HCT116 (cell line): ENCODE data around the gene NXT1. TPM values are rescaled to one million over a fixed set of nuclear protein-coding genes. Genes with fewer than 3 reads are reported as not detected.

Experiments
- ATAC-seq: fragments of 200-7000 bp; cut with Tn5 transposase; 2 replicates; pipeline ENCODE4 v1.9.1; 2020; ENCODE audit warnings: mild to moderate bottlenecking, moderate library complexity
- BruUV-seq: library from RNA; stranded (reverse); fragments of 400-500 nt; replicated peaks from 2 replicates; lab custom pipeline; 2021; lab: Mats Ljungman, UMichigan
- CTCF ChIA-PET: fragments of 300-600 bp; sonication (Branson Sonifier 250); formaldehyde crosslinking; loops from one replicate; lab custom pipeline; 2021; ENCODE audit warnings: antibody characterized with exemption; lab: Charles Lee
- POLR2A ChIA-PET: fragments of 300-600, 350-600 bp; sonication (Branson Sonifier 250); formaldehyde crosslinking; loops from one replicate; lab custom pipeline; 2021; ENCODE audit warnings: antibody characterized with exemption; lab: Charles Lee
- RAD21 ChIA-PET, 2 experiments: fragments of 300-600 bp; sonication (Branson Sonifier 250); formaldehyde crosslinking; loops; one replicate each; lab custom pipeline; 2023; ENCODE audit warnings: low total read pairs in 2 of 2; ENCODE audit not compliant: uncharacterized antibody in 2 of 2, unreplicated experiment in 2 of 2, low non-redundant PET in 1 of 2; lab: Charles Lee
- DNase-seq: peaks from one replicate; pipeline ENCODE4 v3.0.0-alpha.2; 2010; ENCODE audit warnings: low read depth, low spot score
- H2AFZ ChIP-seq: fragments of 200-600 bp; shearing (Covaris generic), sonication (generic); 2 replicates; pipeline ENCODE4 v1.6.1; 2017; ENCODE audit warnings: low read depth, mixed run types, mixed read lengths, antibody characterized with exemption, low read length; ENCODE audit not compliant: poor library complexity, severe bottlenecking
- H3K27ac ChIP-seq: 2 replicates; pipeline ENCODE4 v1.5.1; 2012; ENCODE audit warnings: low read depth, low read length
- H3K27me3 ChIP-seq: fragments of 200-600 bp; sonication (generic); 2 replicates; pipeline ENCODE4 v1.6.1; 2016; ENCODE audit warnings: mixed run types, low read length, mixed read lengths; ENCODE audit not compliant: insufficient read depth
- H3K36me3 ChIP-seq, 2 experiments: fragments of 200-500 bp in 1 of 2; fragments of 200-600 bp in 1 of 2; sonication (Bioruptor generic) in 1 of 2; sonication (generic) in 1 of 2; 2 replicates each; pipeline versions ENCODE4 v1.5.1 to v1.6.1; 2014 to 2016; ENCODE audit warnings: low read length in 2 of 2, inconsistent platforms in 1 of 2, mixed read lengths in 1 of 2, mixed run types in 1 of 2; ENCODE audit not compliant: insufficient read depth in 2 of 2, control insufficient read depth in 1 of 2
- H3K4me1 ChIP-seq, 2 experiments: fragments of 200-600 bp in 1 of 2; sonication (generic) in 1 of 2; 2 replicates each; pipeline versions ENCODE4 v1.5.1 to v1.6.1; 2012 to 2017; ENCODE audit warnings: low read length in 2 of 2, inconsistent platforms in 1 of 2, mild to moderate bottlenecking in 1 of 2, mixed read lengths in 1 of 2, mixed run types in 1 of 2, moderate library complexity in 1 of 2; ENCODE audit not compliant: insufficient read depth in 2 of 2, control insufficient read depth in 1 of 2
- H3K4me2 ChIP-seq: fragments of 200-600 bp; sonication (generic); 2 replicates; pipeline ENCODE4 v1.6.1; 2017; ENCODE audit warnings: mixed run types, low read length, mixed read lengths
- H3K4me3 ChIP-seq, 2 experiments: fragments of 200-600 bp in 1 of 2; sonication (generic) in 1 of 2; replicated peaks in 1 of 2; 2 replicates each; pipeline ENCODE4 v1.5.1; 2011 to 2016; ENCODE audit warnings: low read length in 2 of 2, control low read depth in 1 of 2, low read depth in 1 of 2, mild to moderate bottlenecking in 1 of 2, mixed read lengths in 1 of 2, mixed run types in 1 of 2
- H3K79me2 ChIP-seq: fragments of 200-600 bp; sonication (generic); 2 replicates; pipeline ENCODE4 v1.6.1; 2017; ENCODE audit warnings: mild to moderate bottlenecking, mixed run types, low read length, moderate library complexity, mixed read lengths; ENCODE audit not compliant: insufficient read depth
- H3K9ac ChIP-seq: fragments of 200-600 bp; sonication (generic); 2 replicates; pipeline ENCODE4 v1.6.1; 2016; ENCODE audit warnings: low read length, mixed read lengths
- H3K9me2 ChIP-seq: fragments of 200-600 bp; sonication (generic), shearing (Covaris generic); 2 replicates; pipeline ENCODE4 v1.6.1; 2017; ENCODE audit warnings: mixed run types, mild to moderate bottlenecking, moderate library complexity; ENCODE audit not compliant: insufficient read depth
- H3K9me3 ChIP-seq, 2 experiments: fragments of 200-500 bp in 1 of 2; fragments of 200-600 bp in 1 of 2; sonication (Bioruptor generic) in 1 of 2; sonication (generic) in 1 of 2; 2 replicates each; pipeline ENCODE4 v1.6.1; 2014 to 2017; ENCODE audit warnings: low read length in 2 of 2, mixed read lengths in 2 of 2, inconsistent platforms in 1 of 2, low read depth in 1 of 2, mild to moderate bottlenecking in 1 of 2, mixed run types in 1 of 2, moderate library complexity in 1 of 2; ENCODE audit not compliant: control insufficient read depth in 1 of 2, insufficient read depth in 1 of 2
- H4K20me1 ChIP-seq: fragments of 200-600 bp; sonication (generic), shearing (Covaris generic); 2 replicates; pipeline ENCODE4 v1.6.1; 2017; ENCODE audit warnings: mixed run types, mild to moderate bottlenecking, moderate library complexity; ENCODE audit not compliant: insufficient read depth
- CEBPB ChIP-seq: IDR thresholded peaks from 2 replicates; pipeline ENCODE4 v1.6.1; 2012; ENCODE audit warnings: low read depth
- EGR1 ChIP-seq: IDR thresholded peaks from 2 replicates; pipeline ENCODE4 v1.6.1; 2012; ENCODE audit warnings: low read depth
- ELF1 ChIP-seq: IDR thresholded peaks from 2 replicates; pipeline ENCODE4 v1.6.1; 2012; ENCODE audit warnings: low read depth, borderline replicate concordance
- RAD21 ChIP-seq: IDR thresholded peaks from 2 replicates; pipeline ENCODE4 v1.6.1; 2012; ENCODE audit warnings: low read depth, mild to moderate bottlenecking
- TCF7L2 ChIP-seq: IDR thresholded peaks from 2 replicates; pipeline ENCODE4 v1.7.0; 2011; ENCODE audit warnings: borderline replicate concordance, inconsistent platforms; ENCODE audit not compliant: insufficient read depth, insufficient read length; ENCODE audit errors: extremely low read depth
- intact Hi-C: fragments of 100-400 bp; cut with micrococcal nuclease; formaldehyde crosslinking; loops from 2 replicates; pipeline ENCODE4 v1.10.0; 2022
- total RNA-seq: library from RNA; stranded (reverse); gene quantifications from one replicate; pipeline ENCODE4 v1.2.1, GENCODE V29; 2021; ENCODE audit not compliant: unreplicated experiment

NXT1 gene
- total RNA-seq, 1 experiment from 2014 or later = 29.9 TPM

- DNase-seq = no peak
- BruUV-seq = no TSS peak
- ChIA-PET POLR2A (no interaction called here), CTCF (no interaction called here), RAD21 (no interaction called here)
- Histone ChIP-seq H3K27ac (no peak overlapping the region), H3K36me3 (peaks cover 32 to 46% of the 10 kb centered on the region in 2 experiments; a peak in 3 of 4 replicates), H3K27me3 (no peaks in the 10 kb centered on the region), H3K9me2 (no peaks in the 10 kb centered on the region), H4K20me1 (no peaks in the 10 kb centered on the region; the same call in 1 of the 2 replicates), H2AFZ (no peak overlapping the region), H3K9me3 (no peaks in the 10 kb centered on the region), H3K9ac (no peak overlapping the region), H3K4me2 (no peak overlapping the region), H3K79me2 (peaks cover 20% of the 10 kb centered on the region), H3K4me1 (peaks cover 0 to 5% of the 10 kb centered on the region in 2 experiments; a peak in 1 of 4 replicates), H3K4me3 (no peak overlapping the region)
- intact Hi-C loops = no loop called here
- TF ChIP-seq TCF7L2 = no peak
- ATAC-seq = no peak
These were observed 20.9 kb downstream of the NXT1 start for GRCh38 chr20:23371496-23371895.

- no peak overlapping the region for H3K27ac ChIP-seq
- RAD21 ChIA-PET = no interaction called here
- intact Hi-C loops = no loop called here
- no peak for TF ChIP-seq ELF1
- TF ChIP-seq CEBPB = no peak
- TF ChIP-seq RAD21 = no peak
- no peak for TF ChIP-seq EGR1
- TF ChIP-seq, all 23 proteins: peak for 0
- Histone ChIP-seq H3K9me3 (no peaks in the 10 kb centered on the region), H3K9ac (no peak overlapping the region), H2AFZ (no peak overlapping the region), H3K36me3 (peaks cover 36 to 37% of the 10 kb centered on the region in 2 experiments; a peak in 3 of 4 replicates), H3K4me3 (no peak overlapping the region), H3K27me3 (no peaks in the 10 kb centered on the region), H3K4me2 (no peak overlapping the region), H3K9me2 (no peaks in the 10 kb centered on the region), H3K79me2 (no peaks in the 10 kb centered on the region), H3K4me1 (no peaks in the 10 kb centered on the region), H4K20me1 (no peaks in the 10 kb centered on the region)
- ChIA-PET POLR2A (no interaction called here), CTCF (no interaction called here)
- no peak for ATAC-seq
- no TSS peak for BruUV-seq
- no peak for DNase-seq
These were observed 23.9 kb downstream of the NXT1 start for GRCh38 chr20:23374441-23374840.
